Stimulated activated CD8-positive, alpha-beta memory T cell treated with anti-CD3 and anti-CD28 coated beads, Interleukin-7, amount 100 ng/mL, for 1 hour (primary cell): ENCODE measurements around the gene FLAD1.
A peak's percentile ranks its signal among the peaks of the same experiment; 100 is the strongest.

Experiments used
- DNase-seq, 2 donors: peaks; one replicate each; pipeline ENCODE4 v3.0.0-alpha.2; 2020; ENCODE audit warnings: low read depth in 2 of 2

Gene FLAD1

DNA sequence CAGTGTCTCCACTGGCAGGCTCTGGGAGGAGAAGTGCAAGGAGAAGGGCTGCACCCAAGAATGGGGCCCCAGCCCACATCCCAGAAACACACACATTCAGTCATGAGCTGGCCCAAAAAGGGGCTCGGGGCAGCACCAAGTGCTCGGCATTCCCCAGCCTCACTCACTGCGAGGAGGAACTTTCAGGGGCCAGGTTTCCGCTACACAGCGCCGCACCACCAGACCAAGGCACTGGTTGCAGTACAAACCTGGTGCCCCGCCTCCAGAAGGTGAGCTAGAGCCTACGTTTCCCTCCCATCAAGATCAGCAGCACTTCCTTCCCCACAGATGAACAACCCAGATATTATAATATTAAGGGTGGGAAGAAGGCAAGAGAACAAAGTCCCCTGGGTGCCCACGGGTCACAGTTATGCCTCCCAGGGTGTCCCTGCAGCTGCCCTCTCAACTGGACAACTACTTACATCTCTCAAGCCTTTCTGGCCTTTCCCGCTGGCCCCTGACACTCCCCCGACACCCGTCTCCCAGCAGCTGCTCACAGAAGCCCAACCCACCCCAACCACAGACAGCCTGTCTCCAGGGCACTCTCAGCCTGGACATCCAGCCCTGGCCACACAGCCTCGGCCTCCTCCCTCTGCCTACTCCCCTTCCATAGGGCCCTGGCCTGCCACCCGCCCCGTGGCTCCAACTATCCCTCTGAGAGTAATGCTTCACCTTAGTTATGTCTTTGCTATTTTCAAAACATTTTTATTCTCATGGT lies 31.1 kb upstream of the FLAD1 start:
- no peak for DNase-seq

- no peak for DNase-seq
These were observed 30.5 kb upstream of the FLAD1 start for GRCh38 chr1:154952664-154953063.

GRCh38 chr1:154953611-154954038 lies 29.5 kb upstream of the FLAD1 start:
- DNase-seq = no peak

DNA sequence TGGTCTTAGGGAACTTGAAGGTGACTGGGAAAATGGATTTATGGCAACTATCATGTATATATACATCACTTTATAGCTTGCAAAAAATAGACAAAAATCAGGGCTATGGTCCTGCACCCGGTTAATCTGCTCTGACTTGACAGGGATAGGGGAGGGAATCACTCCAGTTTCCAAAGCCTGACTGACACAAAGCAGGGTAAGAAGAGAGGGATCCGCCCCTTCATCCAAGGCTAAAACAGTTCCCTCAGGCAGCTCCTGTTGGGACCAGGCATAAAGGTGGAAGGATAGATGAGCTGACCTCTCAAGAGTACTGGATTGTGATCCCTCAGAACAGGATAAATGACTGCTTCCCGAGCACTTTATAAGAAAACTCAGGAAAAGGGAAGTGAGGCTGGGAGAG lies 28.6 kb upstream of the FLAD1 start:
- DNase-seq = no peak

- DNase-seq = peak; percentile 67 to 74
These were observed 28.0 kb upstream of the FLAD1 start for GRCh38 chr1:154955039-154955717.

GRCh38 chr1:154955718-154956543 lies 27.2 kb upstream of the FLAD1 start, which contains the start of gene PBXIP1:
TSS of gene PBXIP1 (minus strand) at chr1:154956099. CDS start at chr1:154953721, 2,378 bp downstream.
- DNase-seq = peak; percentile 58 to 61

GRCh38 chr1:154956544-154956941 lies 26.6 kb upstream of the FLAD1 start:
- DNase-seq = no peak

DNA sequence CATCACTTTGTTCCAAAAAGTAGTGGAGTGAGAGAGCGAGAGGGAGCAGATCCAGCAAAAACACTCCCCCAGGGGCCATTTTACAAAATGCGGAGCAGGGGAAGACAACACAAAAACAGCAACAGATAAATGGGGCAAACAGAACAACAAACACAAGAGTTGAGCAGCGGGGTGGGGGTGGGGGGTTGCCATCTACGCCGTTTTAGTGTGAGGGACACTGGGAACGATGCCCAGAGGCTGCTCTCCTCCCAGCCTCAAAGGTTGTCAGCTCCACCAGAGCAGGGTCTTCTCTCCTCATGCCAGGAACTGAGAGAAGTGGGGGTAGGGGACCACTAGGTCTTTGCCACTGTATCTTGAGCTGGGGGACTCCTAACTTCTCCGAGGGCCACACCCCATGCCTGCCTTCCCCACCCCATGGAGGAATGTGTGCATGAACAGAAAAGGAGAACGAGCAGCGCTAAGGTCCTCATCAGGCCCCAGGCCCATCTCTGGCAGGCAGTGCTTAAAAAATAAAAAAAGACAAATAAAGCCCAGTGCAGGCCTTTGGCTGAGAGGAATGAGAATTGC lies 26.0 kb upstream of the FLAD1 start:
- DNase-seq = no peak

GRCh38 chr1:154958036-154958435 lies 25.1 kb upstream of the FLAD1 start:
- no peak for DNase-seq

- DNase-seq = no peak
These were observed 24.3 kb upstream of the FLAD1 start for GRCh38 chr1:154958681-154959425.

DNA sequence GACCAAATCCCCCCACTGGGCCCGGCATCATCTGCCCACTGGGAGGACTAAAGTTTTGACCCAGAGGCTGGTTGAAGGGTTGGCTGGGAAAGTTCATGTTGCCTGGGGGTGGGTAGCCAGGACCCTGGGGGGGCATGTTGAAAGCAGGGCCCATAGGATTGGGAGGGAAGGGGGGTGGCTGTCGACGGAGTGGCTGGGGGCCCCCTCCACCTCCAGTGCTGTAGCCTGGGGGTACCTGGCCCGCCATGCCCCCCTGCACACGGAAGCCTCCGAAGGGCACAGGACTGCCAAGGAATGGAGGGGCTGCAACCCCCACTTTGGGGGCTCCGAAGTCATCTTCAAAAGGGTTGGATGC lies 23.7 kb upstream of the FLAD1 start:
- DNase-seq = no peak

DNA sequence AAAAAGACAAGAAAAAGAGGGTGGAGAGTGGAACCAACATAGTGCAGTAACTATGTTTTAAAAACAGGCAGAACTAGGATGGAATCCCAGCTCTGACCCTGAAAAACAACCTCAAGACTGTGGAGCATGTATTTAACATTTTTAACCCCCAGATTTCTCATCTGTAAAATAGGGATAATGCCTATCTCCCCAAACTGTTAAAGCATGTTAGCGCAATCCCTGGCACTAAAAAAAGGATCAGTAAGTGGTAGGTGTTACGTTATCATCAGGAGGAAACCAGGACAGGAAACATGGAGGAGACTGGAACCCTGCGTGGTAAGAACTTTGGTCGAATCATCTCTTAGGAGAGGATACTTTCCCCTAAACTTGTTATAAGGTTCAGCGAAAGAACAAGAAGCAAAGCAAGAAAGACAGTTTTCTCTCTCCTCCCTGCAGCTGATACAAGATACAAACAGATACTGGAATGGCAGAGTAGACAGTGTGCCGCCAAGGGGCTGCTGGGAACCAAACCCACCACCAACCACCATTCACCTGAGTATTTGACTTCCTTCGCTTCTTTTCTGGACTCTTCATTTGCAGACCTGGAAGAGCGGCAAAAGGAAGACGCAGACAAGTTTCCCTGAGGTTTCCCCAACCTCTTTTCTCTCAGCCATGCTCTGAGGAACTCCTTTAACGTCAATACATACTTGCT lies 22.6 kb upstream of the FLAD1 start:
- no peak for DNase-seq

- peak; percentile 46 to 55 for DNase-seq
These were observed 21.7 kb upstream of the FLAD1 start, which contains the start of gene PYGO2 for GRCh38 chr1:154961207-154962155. TSS of gene PYGO2 (minus strand) at chr1:154961782. CDS start at chr1:154961576, 206 bp downstream.

DNA sequence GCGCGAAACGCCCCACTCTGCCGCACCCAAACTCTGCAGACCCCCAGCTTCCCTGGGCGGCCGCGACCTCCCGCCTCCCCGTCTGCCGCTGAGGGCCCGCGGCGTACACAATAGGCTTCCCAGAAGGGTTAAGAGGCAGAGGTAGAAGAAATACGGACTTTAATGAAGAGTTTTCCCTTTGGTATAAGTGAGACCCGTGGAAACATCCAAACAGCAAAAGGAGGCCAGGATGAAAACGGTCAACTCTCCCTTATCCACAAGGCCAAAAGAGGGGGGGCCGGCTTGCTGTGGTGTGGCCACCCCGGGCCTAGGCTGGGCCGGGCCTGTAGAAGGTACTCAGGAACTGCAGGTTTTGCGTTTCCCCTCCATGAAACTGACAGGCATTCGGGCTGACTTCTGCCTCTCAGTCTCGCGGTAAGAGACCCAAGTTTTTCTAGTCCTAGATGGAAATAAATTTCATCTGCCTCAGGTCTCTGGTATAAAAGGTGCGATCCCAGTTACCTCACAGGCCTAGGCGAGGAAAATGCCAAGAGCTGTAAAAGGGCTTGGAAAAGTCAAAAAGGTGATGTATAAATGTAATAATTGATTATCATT lies 20.9 kb upstream of the FLAD1 start:
- DNase-seq = no peak

GRCh38 chr1:154962795-154963330 lies 20.3 kb upstream of the FLAD1 start:
- DNase-seq = no peak

- DNase-seq = no peak
These were observed 19.5 kb upstream of the FLAD1 start for GRCh38 chr1:154963643-154964042.

- no peak for DNase-seq
These were observed 18.8 kb upstream of the FLAD1 start for GRCh38 chr1:154964359-154964758.

GRCh38 chr1:154966111-154966510 lies 17.0 kb upstream of the FLAD1 start:
- no peak for DNase-seq
